Tibial nerve (tissue), 4 donors: ENCODE measurements around the gene ADAT3.

Experiments
- CTCF ChIP-seq, 5 experiments: fragments of 200-600 bp in 3 of 5; fragments of 450-650 bp in 2 of 5; sonication (generic) in 3 of 5; IDR thresholded peaks; one replicate each; pipeline ENCODE4 v1.5.1; 2016 to 2019; ENCODE audit warnings: antibody characterized with exemption in 5 of 5, mild to moderate bottlenecking in 3 of 5, moderate library complexity in 2 of 5
- EP300 ChIP-seq, 2 donors: sonication (generic); formaldehyde crosslinking; IDR thresholded peaks; one replicate each; pipeline ENCODE4 v1.6.1; 2017; ENCODE audit warnings: antibody characterized with exemption in 2 of 2, mild to moderate bottlenecking in 1 of 2
- POLR2A ChIP-seq, 2 donors: fragments of 450-650 bp; IDR thresholded peaks; one replicate each; pipeline ENCODE4 v1.6.1; 2017; ENCODE audit warnings: antibody characterized with exemption in 2 of 2, mild to moderate bottlenecking in 2 of 2, moderate library complexity in 2 of 2

GRCh38 chr19:1872807-1873523 lies 32.2 kb upstream of the ADAT3 start:
- TF ChIP-seq CTCF (IDR thresholded peaks at IDR 0.05) (no peak), EP300 (IDR thresholded peaks at IDR 0.05) (no peak), POLR2A (IDR thresholded peaks at IDR 0.05) (no peak)
